HEK293T (cell line): ENCODE data around the gene MARK4.

Experiments
- BHLHE40 ChIP-seq: fragments of 450-650 bp; IDR thresholded peaks from 2 replicates; pipeline ENCODE4 v1.6.1; 2016; ENCODE audit warnings: mild to moderate bottlenecking, moderate library complexity, borderline replicate concordance
- CTBP1 ChIP-seq: fragments of 450-650 bp; IDR thresholded peaks from 2 replicates; pipeline ENCODE4 v1.6.1; 2016; ENCODE audit warnings: borderline replicate concordance
- FOXA1 ChIP-seq: fragments of 450-650 bp; IDR thresholded peaks from 2 replicates; pipeline ENCODE4 v1.6.1; 2016; ENCODE audit warnings: mild to moderate bottlenecking
- FOXK2 ChIP-seq: fragments of 450-650 bp; IDR thresholded peaks from 2 replicates; pipeline ENCODE4 v1.6.1; 2016; ENCODE audit warnings: mild to moderate bottlenecking
- FOXM1 ChIP-seq: fragments of 450-650 bp; IDR thresholded peaks from 2 replicates; pipeline ENCODE4 v1.6.1; 2017; ENCODE audit warnings: mild to moderate bottlenecking, borderline replicate concordance
- HDGF ChIP-seq: fragments of 450-650 bp; IDR thresholded peaks from 2 replicates; pipeline ENCODE4 v1.6.1; 2017; ENCODE audit warnings: antibody characterized with exemption, borderline replicate concordance
- L3MBTL2 ChIP-seq: fragments of 450-650 bp; conservative IDR thresholded peaks from 2 replicates; pipeline ENCODE4 v1.6.1; 2016; ENCODE audit warnings: mild to moderate bottlenecking
- LEF1 ChIP-seq: fragments of 450-650 bp; IDR thresholded peaks from 2 replicates; pipeline ENCODE4 v1.6.1; 2017; ENCODE audit warnings: mild to moderate bottlenecking, borderline replicate concordance
- NFRKB ChIP-seq: fragments of 450-650 bp; IDR thresholded peaks from 2 replicates; pipeline ENCODE4 v1.6.1; 2016; ENCODE audit warnings: mild to moderate bottlenecking, moderate library complexity
- PKNOX1 ChIP-seq: fragments of 450-650 bp; IDR thresholded peaks from 2 replicates; pipeline ENCODE4 v1.6.1; 2016
- SP1 ChIP-seq: fragments of 450-650 bp; IDR thresholded peaks from 2 replicates; pipeline ENCODE4 v1.6.1; 2017
- SUZ12 ChIP-seq: fragments of 450-650 bp; IDR thresholded peaks from 2 replicates; pipeline ENCODE4 v1.6.1; 2016; ENCODE audit warnings: mild to moderate bottlenecking
- TARDBP ChIP-seq: fragments of 450-650 bp; IDR thresholded peaks from 2 replicates; pipeline ENCODE4 v1.6.1; 2016
- ZNF384 ChIP-seq: fragments of 450-650 bp; IDR thresholded peaks from 2 replicates; pipeline ENCODE4 v1.6.1; 2016

- TF ChIP-seq FOXM1 (no peak), NFRKB (no peak), TARDBP (no peak), L3MBTL2 (no peak), BHLHE40 (no peak), PKNOX1 (no peak), ZNF384 (no peak), FOXA1 (no peak), FOXK2 (no peak), CTBP1 (no peak), SP1 (no peak), HDGF (no peak), LEF1 (no peak), SUZ12 (no peak)
These were observed 60.5 kb downstream of the MARK4 start for GRCh38 chr19:45311621-45312020.
